Measurements from ENCODE around the gene B3GNT5. TPM values are rescaled to one million over a fixed set of nuclear protein-coding genes. Genes with fewer than 3 reads are reported as not detected.

B3GNT5 gene
- total RNA-seq, 3 donors from 2014 or later: 3.0 to 12.1 (median 6.2) TPM

DNA sequence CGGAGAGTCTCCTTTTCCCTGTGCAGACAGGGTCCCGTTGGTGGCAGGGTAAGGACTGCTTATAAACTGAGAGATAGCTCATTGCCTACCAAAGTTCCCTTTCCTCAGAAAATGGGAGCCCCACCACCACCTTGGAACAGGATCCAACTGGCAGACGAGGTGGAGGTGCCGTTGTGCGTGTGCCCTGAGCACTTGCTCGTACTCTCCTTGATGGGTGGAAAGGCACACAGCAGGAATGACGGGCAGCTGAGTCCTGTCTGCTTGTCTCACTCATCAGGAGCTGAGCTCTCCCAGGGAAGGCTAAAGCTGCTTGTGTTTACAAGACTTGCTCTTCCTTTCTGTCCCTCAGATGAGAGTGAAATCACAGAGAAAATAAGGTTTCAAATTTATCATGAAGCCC is 60.7 kb downstream of the B3GNT5 start:
- no peak for DNase-seq (ENCODE audit: low spot score in 2 of 2)
- intact Hi-C loops (cut with DNase I; ENCODE audit: low total_unique reads): no loop called here
- TF ChIP-seq POLR2AphosphoS5 (IDR thresholded peaks at IDR 0.05) (no peak), POLR2A (IDR thresholded peaks at IDR 0.05) (no peak), CTCF (IDR thresholded peaks at IDR 0.05) (no peak)
- no peaks in the 10 kb centered on the region for H3K27me3 ChIP-seq
- H3K4me3 ChIP-seq: no peak overlapping the region
- H3K9me3 ChIP-seq: no peaks in the 10 kb centered on the region
- no peaks in the 10 kb centered on the region for H3K4me1 ChIP-seq
- H3K36me3 ChIP-seq: no peaks in the 10 kb centered on the region
- H3K27ac ChIP-seq: no peak overlapping the region

GRCh38 chr3:183315739-183316138 is 62.7 kb downstream of the B3GNT5 start:
- no peak for DNase-seq (ENCODE audit: low spot score in 2 of 2)
- Histone ChIP-seq H3K4me1 (no peaks in the 10 kb centered on the region), H3K36me3 (no peaks in the 10 kb centered on the region), H3K4me3 (no peak overlapping the region), H3K27me3 (no peaks in the 10 kb centered on the region), H3K27ac (no peak overlapping the region), H3K9me3 (no peaks in the 10 kb centered on the region)
- intact Hi-C loops (cut with DNase I; ENCODE audit: low total_unique reads): no loop called here
- TF ChIP-seq CTCF (IDR thresholded peaks at IDR 0.05) (no peak), POLR2A (IDR thresholded peaks at IDR 0.05) (no peak), POLR2AphosphoS5 (IDR thresholded peaks at IDR 0.05) (no peak)

GRCh38 chr3:183317271-183317670 is 64.2 kb downstream of the B3GNT5 start:
- DNase-seq (ENCODE audit: low spot score in 2 of 2): no peak
- TF ChIP-seq POLR2AphosphoS5 (IDR thresholded peaks at IDR 0.05) (no peak), POLR2A (IDR thresholded peaks at IDR 0.05) (no peak), CTCF (IDR thresholded peaks at IDR 0.05) (no peak)
- H3K27ac ChIP-seq: no peak overlapping the region
- intact Hi-C loops (cut with DNase I; ENCODE audit: low total_unique reads): no loop called here
- H3K27me3 ChIP-seq: no peaks in the 10 kb centered on the region
- H3K4me3 ChIP-seq: no peak overlapping the region
- H3K4me1 ChIP-seq: no peaks in the 10 kb centered on the region
- no peaks in the 10 kb centered on the region for H3K9me3 ChIP-seq
- H3K36me3 ChIP-seq: no peaks in the 10 kb centered on the region

DNA sequence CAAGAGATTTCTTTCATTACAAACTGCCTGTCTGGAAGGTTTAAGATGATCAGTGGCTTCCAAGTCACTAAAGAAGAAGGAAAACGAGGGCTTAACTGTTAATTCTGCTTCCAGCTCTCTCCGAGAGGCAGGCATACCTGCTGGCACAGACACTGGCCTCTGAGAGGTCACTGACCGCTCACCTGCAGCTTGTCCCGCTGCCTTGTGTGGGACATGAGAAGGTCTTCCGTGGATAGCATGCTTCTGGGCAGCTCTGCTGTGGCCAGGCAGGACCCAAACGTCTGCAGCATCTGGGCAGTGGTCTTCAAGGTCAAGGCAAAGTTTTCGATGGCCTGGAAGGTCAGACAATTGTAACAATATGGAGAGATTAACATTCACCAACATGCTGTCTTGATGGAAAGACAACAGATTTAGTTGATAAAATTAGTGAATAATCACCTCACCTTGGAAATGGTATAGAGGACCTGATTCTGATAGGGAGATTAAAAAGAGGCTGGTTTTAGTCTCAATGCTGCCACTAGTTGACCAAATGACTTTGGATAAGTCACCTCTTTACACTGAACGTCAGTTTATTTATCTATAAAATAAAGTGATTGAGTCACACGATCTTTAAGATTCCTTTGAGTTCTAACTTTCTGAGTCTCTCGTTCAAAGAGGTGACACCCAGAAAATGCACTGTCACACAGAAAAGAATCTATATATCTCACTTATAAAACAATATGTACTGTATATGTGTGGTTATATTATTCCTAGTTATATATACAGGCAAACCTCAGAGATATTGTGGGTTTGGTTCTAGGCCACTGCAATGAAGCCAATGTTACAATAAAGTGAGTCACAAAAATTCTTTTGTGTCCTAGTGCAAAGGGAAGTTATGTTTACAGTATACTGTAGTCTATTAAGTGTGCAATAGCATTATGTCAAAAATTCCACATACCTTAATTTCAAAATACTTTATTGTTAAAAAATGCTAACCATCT is 65.1 kb downstream of the B3GNT5 start:
- H3K4me1 ChIP-seq: no peaks in the 10 kb centered on the region
- H3K9me3 ChIP-seq: no peaks in the 10 kb centered on the region
- H3K27ac ChIP-seq: no peak overlapping the region
- intact Hi-C loops (cut with DNase I; ENCODE audit: low total_unique reads): no loop called here
- no peaks in the 10 kb centered on the region for H3K36me3 ChIP-seq
- H3K4me3 ChIP-seq: no peak overlapping the region
- TF ChIP-seq CTCF (IDR thresholded peaks at IDR 0.05) (no peak), POLR2A (IDR thresholded peaks at IDR 0.05) (no peak)
- no peak for DNase-seq (ENCODE audit: low spot score in 2 of 2)
- H3K27me3 ChIP-seq: no peaks in the 10 kb centered on the region

- Histone ChIP-seq H3K4me1 (no peaks in the 10 kb centered on the region), H3K4me3 (no peak overlapping the region), H3K36me3 (no peaks in the 10 kb centered on the region), H3K27ac (no peak overlapping the region), H3K27me3 (no peaks in the 10 kb centered on the region), H3K9me3 (no peaks in the 10 kb centered on the region)
- DNase-seq (ENCODE audit: low spot score in 2 of 2): no peak
- intact Hi-C loops (cut with DNase I; ENCODE audit: low total_unique reads): no loop called here
- TF ChIP-seq CTCF (IDR thresholded peaks at IDR 0.05): no peak
- no peak for TF ChIP-seq POLR2AphosphoS5 (IDR thresholded peaks at IDR 0.05)
- no peak for TF ChIP-seq POLR2A (IDR thresholded peaks at IDR 0.05)
Observed at GRCh38 chr3:183318877-183319276, 65.8 kb downstream of the B3GNT5 start.

Data from breast epithelium (tissue), 4 donors.